WI38 (cell line): ENCODE data around the gene ATP11A.

Experiments used
- H3K4me3 ChIP-seq: 2 replicates; pipeline ENCODE4 v1.5.1; 2011; ENCODE audit warnings: low read depth, mild to moderate bottlenecking, control low read depth, low read length
- TF ChIP-seq, protein P1 (sequence below): IDR thresholded peaks from 2 replicates; pipeline ENCODE4 v1.5.1; 2012; ENCODE audit warnings: low read depth, mild to moderate bottlenecking, control low read depth, low read length

ATP11A gene

GRCh38 chr13:112900691-112901091 lies 210.9 kb downstream of the ATP11A start:
- no peak overlapping the region for H3K4me3 ChIP-seq
- TF ChIP-seq, protein P1, sequence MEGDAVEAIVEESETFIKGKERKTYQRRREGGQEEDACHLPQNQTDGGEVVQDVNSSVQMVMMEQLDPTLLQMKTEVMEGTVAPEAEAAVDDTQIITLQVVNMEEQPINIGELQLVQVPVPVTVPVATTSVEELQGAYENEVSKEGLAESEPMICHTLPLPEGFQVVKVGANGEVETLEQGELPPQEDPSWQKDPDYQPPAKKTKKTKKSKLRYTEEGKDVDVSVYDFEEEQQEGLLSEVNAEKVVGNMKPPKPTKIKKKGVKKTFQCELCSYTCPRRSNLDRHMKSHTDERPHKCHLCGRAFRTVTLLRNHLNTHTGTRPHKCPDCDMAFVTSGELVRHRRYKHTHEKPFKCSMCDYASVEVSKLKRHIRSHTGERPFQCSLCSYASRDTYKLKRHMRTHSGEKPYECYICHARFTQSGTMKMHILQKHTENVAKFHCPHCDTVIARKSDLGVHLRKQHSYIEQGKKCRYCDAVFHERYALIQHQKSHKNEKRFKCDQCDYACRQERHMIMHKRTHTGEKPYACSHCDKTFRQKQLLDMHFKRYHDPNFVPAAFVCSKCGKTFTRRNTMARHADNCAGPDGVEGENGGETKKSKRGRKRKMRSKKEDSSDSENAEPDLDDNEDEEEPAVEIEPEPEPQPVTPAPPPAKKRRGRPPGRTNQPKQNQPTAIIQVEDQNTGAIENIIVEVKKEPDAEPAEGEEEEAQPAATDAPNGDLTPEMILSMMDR = no peak

GRCh38 chr13:112902101-112902651 lies 212.3 kb downstream of the ATP11A start:
- TF ChIP-seq, protein P1 = no peak
- H3K4me3 ChIP-seq = no peak overlapping the region

DNA sequence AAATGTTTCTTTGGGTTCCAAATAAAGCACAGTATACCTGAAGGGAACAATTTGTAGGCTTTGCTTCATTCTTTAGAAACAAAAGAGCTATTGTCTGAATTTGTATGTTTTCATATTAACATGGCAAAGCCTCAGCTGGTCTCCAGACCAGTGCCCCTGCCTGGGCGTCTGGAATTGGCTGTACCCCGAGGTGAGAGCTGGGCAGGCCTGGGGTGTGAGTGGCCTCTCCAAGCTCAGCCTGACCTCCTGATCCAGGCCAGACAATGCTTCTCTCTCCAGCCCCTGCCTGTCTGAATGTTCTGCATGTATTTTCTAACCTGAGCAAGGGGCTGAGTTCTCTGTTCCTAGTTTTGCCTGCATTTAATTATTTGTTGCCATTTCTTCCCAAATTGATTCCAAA lies 212.8 kb downstream of the ATP11A start:
- no peak overlapping the region for H3K4me3 ChIP-seq
- TF ChIP-seq, protein P1 = no peak

DNA sequence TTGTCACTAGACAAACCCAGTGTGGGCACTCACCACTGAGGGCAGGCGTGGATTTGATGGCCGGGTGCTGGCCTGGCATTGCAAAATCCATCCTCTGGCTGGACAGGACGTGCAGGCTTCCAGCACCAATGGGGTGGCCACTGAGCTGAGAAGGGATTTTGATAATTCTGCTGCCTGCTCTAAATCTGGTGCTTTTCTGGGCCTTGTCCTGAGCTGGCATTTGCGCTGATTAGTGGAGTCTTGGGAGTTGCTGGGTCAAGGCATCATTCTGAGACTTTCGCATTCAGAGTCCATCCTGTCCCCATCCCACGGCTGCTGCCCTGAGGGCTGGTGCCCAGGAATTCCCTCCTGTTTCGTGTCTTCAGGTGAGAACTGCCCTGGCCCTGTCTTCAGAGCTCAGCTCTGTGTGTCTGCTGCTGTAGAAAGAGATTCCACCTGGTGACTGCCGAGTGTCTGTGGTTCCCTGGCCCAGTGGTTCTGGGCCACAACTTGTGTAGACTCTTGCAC lies 213.3 kb downstream of the ATP11A start:
- TF ChIP-seq, protein P1 = no peak

GRCh38 chr13:112903606-112904195 lies 213.9 kb downstream of the ATP11A start:
- TF ChIP-seq, protein P1 = no peak
- H3K4me3 ChIP-seq = no peak overlapping the region

More for the DNA sequence above, 213.3 kb downstream of the ATP11A start:
- no peak overlapping the region for H3K4me3 ChIP-seq

DNA sequence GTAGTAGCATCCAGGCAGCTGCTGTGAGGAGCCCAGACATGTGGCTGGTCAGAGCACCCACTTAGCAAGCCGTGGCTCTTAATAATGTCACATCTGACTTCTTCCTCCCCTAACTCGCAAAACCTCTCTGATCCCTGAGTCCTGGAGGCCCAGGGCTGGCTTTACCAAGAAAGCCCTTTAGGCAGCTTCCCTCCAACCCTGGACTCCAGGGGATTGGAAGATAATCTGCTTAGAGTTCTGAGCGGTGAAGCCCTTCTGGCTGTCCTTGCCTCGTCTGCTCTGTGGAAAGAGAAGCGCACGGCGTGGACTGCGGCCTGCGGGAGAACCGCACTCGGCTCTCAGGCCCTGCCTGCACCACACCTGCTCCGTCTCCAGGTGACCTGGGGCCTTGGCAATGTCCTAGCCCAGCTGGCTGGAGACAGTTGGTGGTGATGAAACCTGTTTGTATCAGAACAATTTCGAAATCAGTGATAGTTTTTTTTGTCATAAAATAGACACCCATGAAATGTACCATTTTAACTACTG lies 214.7 kb downstream of the ATP11A start:
- TF ChIP-seq, protein P1 = no peak
- H3K4me3 ChIP-seq = no peak overlapping the region

GRCh38 chr13:112905086-112905485 lies 215.2 kb downstream of the ATP11A start:
- TF ChIP-seq, protein P1 = no peak
- no peak overlapping the region for H3K4me3 ChIP-seq
